ENCODE measurements around the gene TMEM150A.

- TF ChIP-seq CTCF (IDR thresholded peaks at IDR 0.05) = no peak
- no peak for TF ChIP-seq POLR2A (IDR thresholded peaks at IDR 0.05)
Observed at GRCh38 chr2:85575739-85576138, 26.8 kb downstream of the TMEM150A start.
